DND-41 (cell line): ENCODE measurements around the gene TEDC1.

ENCODE experiments used
- EZH2 ChIP-seq: IDR thresholded peaks from 3 replicates; pipeline ENCODE4 v1.6.1; 2012; ENCODE audit warnings: borderline replicate concordance, low read depth, mild to moderate bottlenecking, moderate library complexity, low read length, inconsistent platforms; ENCODE audit not compliant: severe bottlenecking
- TF ChIP-seq, protein P1 (sequence below): IDR thresholded peaks from 2 replicates; pipeline ENCODE4 v1.5.1; 2012; ENCODE audit warnings: borderline replicate concordance, low read length, moderate library complexity, mild to moderate bottlenecking; ENCODE audit not compliant: poor library complexity, severe bottlenecking; ENCODE audit errors: extremely low read depth

- TF ChIP-seq, protein P1, sequence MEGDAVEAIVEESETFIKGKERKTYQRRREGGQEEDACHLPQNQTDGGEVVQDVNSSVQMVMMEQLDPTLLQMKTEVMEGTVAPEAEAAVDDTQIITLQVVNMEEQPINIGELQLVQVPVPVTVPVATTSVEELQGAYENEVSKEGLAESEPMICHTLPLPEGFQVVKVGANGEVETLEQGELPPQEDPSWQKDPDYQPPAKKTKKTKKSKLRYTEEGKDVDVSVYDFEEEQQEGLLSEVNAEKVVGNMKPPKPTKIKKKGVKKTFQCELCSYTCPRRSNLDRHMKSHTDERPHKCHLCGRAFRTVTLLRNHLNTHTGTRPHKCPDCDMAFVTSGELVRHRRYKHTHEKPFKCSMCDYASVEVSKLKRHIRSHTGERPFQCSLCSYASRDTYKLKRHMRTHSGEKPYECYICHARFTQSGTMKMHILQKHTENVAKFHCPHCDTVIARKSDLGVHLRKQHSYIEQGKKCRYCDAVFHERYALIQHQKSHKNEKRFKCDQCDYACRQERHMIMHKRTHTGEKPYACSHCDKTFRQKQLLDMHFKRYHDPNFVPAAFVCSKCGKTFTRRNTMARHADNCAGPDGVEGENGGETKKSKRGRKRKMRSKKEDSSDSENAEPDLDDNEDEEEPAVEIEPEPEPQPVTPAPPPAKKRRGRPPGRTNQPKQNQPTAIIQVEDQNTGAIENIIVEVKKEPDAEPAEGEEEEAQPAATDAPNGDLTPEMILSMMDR, result peak; percentile 86
- TF ChIP-seq EZH2, result no peak
Measured at GRCh38 chr14:105489542-105490266, 1.3 kb upstream of the TEDC1 start.
